ENCODE measurements around the gene TMEM132E.

The TMEM132E gene

DNA sequence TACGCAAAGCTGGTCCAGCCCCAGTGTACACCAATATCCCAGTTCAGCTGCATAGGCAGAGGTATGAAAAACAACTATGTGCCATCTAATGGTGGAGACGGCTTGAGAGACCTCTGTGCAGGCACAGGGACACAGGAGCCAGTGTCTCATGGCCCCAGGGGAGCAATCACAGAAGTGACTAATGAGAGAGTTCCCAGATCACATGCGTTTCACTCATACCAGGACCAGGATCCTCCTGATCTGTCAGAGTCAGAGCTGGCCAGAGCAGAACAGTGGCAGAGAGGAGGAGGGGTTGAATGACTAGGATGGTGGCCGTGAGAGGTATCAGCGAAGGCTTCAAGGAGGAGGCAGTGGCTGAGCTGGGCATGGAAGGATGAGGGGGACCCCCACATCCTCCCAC is 41.1 kb downstream of the TMEM132E start:
- TF ChIP-seq, protein P1, sequence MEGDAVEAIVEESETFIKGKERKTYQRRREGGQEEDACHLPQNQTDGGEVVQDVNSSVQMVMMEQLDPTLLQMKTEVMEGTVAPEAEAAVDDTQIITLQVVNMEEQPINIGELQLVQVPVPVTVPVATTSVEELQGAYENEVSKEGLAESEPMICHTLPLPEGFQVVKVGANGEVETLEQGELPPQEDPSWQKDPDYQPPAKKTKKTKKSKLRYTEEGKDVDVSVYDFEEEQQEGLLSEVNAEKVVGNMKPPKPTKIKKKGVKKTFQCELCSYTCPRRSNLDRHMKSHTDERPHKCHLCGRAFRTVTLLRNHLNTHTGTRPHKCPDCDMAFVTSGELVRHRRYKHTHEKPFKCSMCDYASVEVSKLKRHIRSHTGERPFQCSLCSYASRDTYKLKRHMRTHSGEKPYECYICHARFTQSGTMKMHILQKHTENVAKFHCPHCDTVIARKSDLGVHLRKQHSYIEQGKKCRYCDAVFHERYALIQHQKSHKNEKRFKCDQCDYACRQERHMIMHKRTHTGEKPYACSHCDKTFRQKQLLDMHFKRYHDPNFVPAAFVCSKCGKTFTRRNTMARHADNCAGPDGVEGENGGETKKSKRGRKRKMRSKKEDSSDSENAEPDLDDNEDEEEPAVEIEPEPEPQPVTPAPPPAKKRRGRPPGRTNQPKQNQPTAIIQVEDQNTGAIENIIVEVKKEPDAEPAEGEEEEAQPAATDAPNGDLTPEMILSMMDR (IDR thresholded peaks at IDR 0.05; ENCODE audit: insufficient read depth, low read depth, low read length, missing control alignments) = no peak

DNA sequence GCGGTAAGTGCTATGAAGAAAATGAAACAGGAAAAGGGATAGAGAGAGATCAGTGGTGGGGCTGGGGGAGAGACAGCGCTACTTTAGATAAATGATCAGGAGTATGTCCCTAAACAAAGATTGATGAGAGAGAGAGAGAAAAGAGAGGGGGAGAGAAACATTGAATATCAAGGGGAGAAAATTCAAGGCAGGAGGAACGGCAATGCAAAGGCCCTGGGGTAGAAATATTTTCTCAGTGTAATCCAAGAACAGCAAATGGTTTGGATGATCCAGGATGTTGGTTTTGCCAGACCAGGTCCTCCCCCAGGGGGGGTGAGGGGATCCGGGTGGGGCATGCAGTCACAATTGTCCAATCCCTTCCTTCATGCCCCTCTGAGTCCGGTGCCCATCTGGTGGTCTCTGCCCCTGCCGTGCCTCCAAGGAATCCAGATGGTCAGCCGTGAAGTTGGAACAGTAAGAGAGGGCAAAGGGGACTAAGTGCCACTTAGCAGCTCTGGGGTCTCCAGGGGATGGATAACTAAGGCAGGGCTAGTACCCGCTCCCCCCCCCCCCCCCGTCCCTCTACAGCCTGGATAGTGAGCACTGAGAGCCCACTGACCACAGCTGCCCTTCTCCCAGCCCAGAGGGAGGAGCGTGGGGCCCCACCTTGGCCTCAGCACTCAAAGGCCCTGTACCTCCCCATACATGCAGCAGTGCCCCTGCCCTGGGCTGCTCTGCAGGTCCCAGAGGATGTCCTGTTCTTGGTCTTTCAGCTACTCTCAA is 43.7 kb downstream of the TMEM132E start:
- TF ChIP-seq, protein P1 (IDR thresholded peaks at IDR 0.05; ENCODE audit: insufficient read depth, low read depth, low read length, missing control alignments) = no peak
- H3K4me3 ChIP-seq (ENCODE audit: low read depth, low read length) = no peak overlapping the region
- DNase-seq (ENCODE audit: low read depth) = no peak

More for the DNA sequence above, 41.1 kb downstream of the TMEM132E start:
- H3K4me3 ChIP-seq (ENCODE audit: low read depth, low read length) = no peak overlapping the region
- DNase-seq (ENCODE audit: low read depth) = no peak

DNA sequence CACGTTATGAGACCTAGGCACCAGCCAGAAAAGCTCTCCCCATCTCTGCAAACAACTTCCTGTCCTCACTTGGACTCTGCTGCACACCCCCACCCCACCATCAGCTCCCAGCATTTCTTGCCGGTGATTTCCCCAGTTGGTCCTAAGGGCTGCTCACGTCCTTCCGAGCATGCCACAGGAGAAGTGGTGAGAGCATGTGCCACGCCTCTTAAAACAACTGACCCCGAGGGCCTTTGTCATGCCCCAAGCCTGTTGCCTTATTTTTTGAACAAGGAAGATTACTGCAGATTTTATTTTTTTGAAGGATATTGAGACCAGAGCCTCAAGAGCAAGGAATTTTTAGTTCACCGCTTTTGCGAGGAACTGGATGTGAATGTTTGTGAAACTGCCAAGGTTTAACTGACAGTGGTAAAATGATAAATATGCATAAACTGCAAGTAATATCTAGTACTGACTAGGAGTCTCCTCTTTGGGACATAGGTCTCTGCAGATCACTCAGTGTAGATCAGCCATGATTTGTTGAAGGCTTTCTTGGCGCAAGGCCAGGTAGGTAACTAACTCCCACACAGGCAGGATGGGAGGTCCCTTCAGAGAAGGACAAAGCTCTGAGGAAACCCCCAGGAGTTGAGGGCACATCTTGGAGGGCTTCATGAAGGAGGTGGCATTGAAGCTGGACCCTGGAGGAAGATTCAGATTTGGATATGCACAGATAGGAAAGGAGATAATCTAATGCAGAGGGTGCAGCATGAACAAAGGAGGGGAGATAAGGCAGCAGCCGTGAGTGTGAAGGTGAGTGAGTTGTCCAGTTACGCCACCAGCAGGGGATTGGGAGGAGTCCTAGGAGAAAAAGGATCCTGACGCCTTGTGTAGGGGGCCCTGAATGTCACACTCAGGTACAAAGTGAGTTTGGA is 44.7 kb downstream of the TMEM132E start:
- H3K4me3 ChIP-seq (ENCODE audit: low read depth, low read length) = no peak overlapping the region
- DNase-seq (ENCODE audit: low read depth) = no peak
- TF ChIP-seq, protein P1 (IDR thresholded peaks at IDR 0.05; ENCODE audit: insufficient read depth, low read depth, low read length, missing control alignments) = no peak

DNA sequence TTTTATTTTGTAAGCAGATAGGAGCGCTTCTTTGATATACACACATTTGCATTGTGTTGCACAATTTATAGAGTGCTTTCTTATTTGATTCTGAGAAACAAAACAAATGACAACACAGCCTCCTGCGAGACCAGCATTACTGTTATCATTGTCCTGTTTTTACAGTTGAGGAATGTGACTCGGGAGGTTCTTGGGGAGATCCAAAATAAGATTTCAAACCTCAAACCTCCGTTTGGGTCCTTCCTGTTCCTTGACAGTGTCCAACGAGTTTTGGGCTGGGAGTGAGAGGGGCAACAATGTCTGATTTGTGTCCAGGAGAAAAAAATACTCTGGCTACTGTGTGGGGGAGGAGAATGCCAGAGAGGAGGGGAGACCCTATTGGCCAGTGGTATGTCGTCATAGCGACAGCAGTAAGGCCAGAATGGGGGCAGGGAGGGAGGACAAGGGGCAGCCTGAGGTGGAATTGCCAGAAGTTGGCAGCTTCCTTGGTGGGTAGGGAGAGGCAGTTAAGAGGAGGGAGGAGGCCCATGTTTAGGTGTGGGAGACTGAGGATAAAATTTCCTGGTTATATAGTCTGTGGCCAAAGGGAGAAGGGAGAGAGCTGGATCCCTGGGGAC is 45.5 kb downstream of the TMEM132E start:
- TF ChIP-seq, protein P1 (IDR thresholded peaks at IDR 0.05; ENCODE audit: insufficient read depth, low read depth, low read length, missing control alignments) = no peak
- DNase-seq (ENCODE audit: low read depth) = no peak
- no peak overlapping the region for H3K4me3 ChIP-seq (ENCODE audit: low read depth, low read length)

DNA sequence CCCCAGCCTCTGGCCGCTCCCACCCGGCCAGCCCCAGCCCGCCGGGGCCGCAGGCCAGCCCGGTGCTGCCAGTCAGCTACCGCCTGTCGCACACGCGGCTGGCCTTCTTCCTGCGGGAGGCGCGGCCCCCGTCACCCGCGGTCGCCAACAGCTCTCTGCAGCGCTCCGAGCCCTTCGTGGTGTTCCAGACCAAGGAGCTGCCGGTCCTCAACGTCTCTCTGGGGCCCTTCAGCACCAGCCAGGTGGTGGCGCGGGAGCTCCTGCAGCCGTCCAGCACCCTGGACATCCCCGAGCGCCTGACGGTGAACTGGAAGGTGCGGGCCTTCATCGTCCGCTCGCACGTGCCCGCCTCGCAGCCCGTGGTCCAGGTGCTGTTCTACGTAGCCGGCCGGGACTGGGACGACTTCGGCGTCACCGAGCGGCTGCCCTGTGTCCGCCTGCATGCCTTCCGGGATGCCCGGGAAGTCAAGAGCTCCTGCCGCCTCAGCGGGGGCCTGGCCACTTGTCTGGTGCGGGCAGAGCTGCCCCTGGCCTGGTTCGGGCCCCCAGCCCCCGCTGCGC is 46.8 kb downstream of the TMEM132E start:
- TF ChIP-seq, protein P1 (IDR thresholded peaks at IDR 0.05; ENCODE audit: insufficient read depth, low read depth, low read length, missing control alignments) = no peak
- DNase-seq (ENCODE audit: low read depth) = no peak
- H3K4me3 ChIP-seq (ENCODE audit: low read depth, low read length) = no peak overlapping the region

DNA sequence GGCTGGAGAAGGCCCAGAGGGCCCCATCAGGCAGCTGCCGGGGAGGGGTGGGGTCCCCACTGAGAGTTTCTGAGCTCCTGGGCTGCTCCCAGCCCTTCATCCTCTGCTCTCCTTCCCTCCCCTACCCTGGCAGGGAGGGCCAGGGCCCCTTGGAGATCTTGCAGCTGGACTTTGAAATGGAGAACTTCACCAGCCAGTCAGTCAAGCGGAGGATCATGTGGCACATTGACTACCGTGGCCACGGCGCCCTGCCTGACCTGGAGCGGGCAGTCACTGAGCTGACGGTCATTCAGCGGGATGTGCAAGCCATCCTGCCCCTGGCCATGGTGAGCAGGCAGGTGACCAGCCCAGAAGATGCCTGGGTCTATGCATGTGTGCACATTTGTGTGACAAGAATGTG is 49.5 kb downstream of the TMEM132E start:
- no peak overlapping the region for H3K4me3 ChIP-seq (ENCODE audit: low read depth, low read length)
- no peak for DNase-seq (ENCODE audit: low read depth)
- TF ChIP-seq, protein P1 (IDR thresholded peaks at IDR 0.05; ENCODE audit: insufficient read depth, low read depth, low read length, missing control alignments) = no peak
